Measurements from ENCODE around the gene ELP2. TPM values are rescaled to one million over a fixed set of nuclear protein-coding genes. Genes with fewer than 3 reads are reported as not detected.

The ELP2 gene
- total and polyA plus RNA-seq, 4 donors = 27.3 to 78.1 (median 50.9) TPM

DNA sequence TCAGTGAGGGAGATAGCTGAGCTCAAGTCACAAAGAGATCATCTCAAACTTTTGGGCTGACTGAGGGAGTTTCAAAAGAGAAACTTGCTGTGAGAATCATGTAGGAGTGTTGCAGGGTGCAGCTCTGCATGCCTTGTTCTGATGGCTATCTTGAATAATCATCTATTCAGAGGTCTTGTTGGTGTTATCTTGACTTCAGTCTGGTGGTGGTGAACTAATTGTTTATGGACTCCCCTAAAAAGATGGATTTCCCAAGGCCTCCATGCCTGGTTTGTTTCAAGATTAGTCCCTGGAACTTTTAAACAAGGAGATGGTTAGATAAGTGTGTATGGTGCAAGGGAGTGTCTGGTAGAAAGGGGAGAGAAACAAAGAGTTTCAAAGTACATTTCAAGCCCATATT lies 30.4 kb upstream of the ELP2 start:
- H3K9ac ChIP-seq (ENCODE audit: low read depth in 1 of 2, low read length in 2 of 2) = no peak overlapping the region
- no peak for DNase-seq (ENCODE audit: low spot score)
- H3K4me3 ChIP-seq (ENCODE audit: low read depth in 1 of 3, low read length in 3 of 3) = no peak overlapping the region
- TF ChIP-seq FOXA2 (IDR thresholded peaks at IDR 0.05) (no peak), JUND (IDR thresholded peaks at IDR 0.05) (no peak)
- TF ChIP-seq, protein P1, sequence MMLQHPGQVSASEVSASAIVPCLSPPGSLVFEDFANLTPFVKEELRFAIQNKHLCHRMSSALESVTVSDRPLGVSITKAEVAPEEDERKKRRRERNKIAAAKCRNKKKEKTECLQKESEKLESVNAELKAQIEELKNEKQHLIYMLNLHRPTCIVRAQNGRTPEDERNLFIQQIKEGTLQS (IDR thresholded peaks at IDR 0.05) = no peak
- TF ChIP-seq, protein P2, sequence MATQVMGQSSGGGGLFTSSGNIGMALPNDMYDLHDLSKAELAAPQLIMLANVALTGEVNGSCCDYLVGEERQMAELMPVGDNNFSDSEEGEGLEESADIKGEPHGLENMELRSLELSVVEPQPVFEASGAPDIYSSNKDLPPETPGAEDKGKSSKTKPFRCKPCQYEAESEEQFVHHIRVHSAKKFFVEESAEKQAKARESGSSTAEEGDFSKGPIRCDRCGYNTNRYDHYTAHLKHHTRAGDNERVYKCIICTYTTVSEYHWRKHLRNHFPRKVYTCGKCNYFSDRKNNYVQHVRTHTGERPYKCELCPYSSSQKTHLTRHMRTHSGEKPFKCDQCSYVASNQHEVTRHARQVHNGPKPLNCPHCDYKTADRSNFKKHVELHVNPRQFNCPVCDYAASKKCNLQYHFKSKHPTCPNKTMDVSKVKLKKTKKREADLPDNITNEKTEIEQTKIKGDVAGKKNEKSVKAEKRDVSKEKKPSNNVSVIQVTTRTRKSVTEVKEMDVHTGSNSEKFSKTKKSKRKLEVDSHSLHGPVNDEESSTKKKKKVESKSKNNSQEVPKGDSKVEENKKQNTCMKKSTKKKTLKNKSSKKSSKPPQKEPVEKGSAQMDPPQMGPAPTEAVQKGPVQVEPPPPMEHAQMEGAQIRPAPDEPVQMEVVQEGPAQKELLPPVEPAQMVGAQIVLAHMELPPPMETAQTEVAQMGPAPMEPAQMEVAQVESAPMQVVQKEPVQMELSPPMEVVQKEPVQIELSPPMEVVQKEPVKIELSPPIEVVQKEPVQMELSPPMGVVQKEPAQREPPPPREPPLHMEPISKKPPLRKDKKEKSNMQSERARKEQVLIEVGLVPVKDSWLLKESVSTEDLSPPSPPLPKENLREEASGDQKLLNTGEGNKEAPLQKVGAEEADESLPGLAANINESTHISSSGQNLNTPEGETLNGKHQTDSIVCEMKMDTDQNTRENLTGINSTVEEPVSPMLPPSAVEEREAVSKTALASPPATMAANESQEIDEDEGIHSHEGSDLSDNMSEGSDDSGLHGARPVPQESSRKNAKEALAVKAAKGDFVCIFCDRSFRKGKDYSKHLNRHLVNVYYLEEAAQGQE (IDR thresholded peaks at IDR 0.05) = no peak
- H3K4me1 ChIP-seq (ENCODE audit: control insufficient read depth in 4 of 4, insufficient read depth in 4 of 4, low read length in 3 of 4) = no peaks in the 10 kb centered on the region
- peaks cover 3 to 14% (median 8%) of the 10 kb centered on the region in 4 donors for H3K9me3 ChIP-seq (ENCODE audit: control insufficient read depth in 4 of 4, low read length in 3 of 4)
- H3K27me3 ChIP-seq (ENCODE audit: control insufficient read depth in 4 of 4, insufficient read depth in 4 of 4, low read length in 3 of 4) = no peaks in the 10 kb centered on the region
- no peak overlapping the region for H3K27ac ChIP-seq (ENCODE audit: low read depth in 1 of 2, low read length in 2 of 2)
- no peaks in the 10 kb centered on the region for H3K36me3 ChIP-seq (ENCODE audit: control insufficient read depth in 4 of 4, insufficient read depth in 3 of 4, low read depth in 1 of 4, low read length in 3 of 4)

DNA sequence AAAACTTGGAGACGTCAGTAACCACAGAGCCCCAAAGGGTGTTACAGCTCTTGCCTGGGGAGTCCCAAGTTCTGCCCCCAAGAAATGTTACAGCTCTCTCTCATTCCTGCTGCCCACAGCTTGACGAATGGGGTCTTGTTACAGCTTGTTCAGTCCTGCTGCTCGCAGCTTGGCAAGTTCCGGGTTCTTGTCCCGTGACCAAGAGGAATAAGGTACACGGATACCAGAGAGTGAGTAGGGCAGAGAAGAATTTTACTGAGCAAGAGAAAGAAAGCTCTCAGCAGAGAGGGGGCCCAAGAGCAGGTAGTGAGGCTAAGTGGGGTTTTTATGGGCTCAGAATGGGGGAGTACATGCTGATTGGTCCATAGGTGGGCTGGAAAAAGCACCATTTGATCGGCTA lies 27.8 kb upstream of the ELP2 start:
- no peak for DNase-seq (ENCODE audit: low spot score)
- Histone ChIP-seq H3K36me3 (ENCODE audit: control insufficient read depth in 4 of 4, insufficient read depth in 3 of 4, low read depth in 1 of 4, low read length in 3 of 4) (no peaks in the 10 kb centered on the region), H3K4me3 (ENCODE audit: low read depth in 1 of 3, low read length in 3 of 3) (peak overlapping the region in 1 of 3 donors; percentile 18), H3K9me3 (ENCODE audit: control insufficient read depth in 4 of 4, low read length in 3 of 4) (peaks cover 3 to 14% (median 8%) of the 10 kb centered on the region in 4 donors), H3K9ac (ENCODE audit: low read depth in 1 of 2, low read length in 2 of 2) (no peak overlapping the region), H3K27ac (ENCODE audit: low read depth in 1 of 2, low read length in 2 of 2) (no peak overlapping the region), H3K4me1 (ENCODE audit: control insufficient read depth in 4 of 4, insufficient read depth in 4 of 4, low read length in 3 of 4) (no peaks in the 10 kb centered on the region), H3K27me3 (ENCODE audit: control insufficient read depth in 4 of 4, insufficient read depth in 4 of 4, low read length in 3 of 4) (no peaks in the 10 kb centered on the region)
- WGBS = 94% methylated on average over 7 of the region's 7 CpGs
- no peak for TF ChIP-seq TAF1 (conservative IDR thresholded peaks at IDR 0.05)
- TF ChIP-seq, protein P2 (IDR thresholded peaks at IDR 0.05) = no peak
- TF ChIP-seq RAD21 (IDR thresholded peaks at IDR 0.05) = no peak
- no peak for TF ChIP-seq YY1 (IDR thresholded peaks at IDR 0.05)
- no peak for TF ChIP-seq JUND (IDR thresholded peaks at IDR 0.05)
- no peak for TF ChIP-seq HNF4G (IDR thresholded peaks at IDR 0.05)

DNA sequence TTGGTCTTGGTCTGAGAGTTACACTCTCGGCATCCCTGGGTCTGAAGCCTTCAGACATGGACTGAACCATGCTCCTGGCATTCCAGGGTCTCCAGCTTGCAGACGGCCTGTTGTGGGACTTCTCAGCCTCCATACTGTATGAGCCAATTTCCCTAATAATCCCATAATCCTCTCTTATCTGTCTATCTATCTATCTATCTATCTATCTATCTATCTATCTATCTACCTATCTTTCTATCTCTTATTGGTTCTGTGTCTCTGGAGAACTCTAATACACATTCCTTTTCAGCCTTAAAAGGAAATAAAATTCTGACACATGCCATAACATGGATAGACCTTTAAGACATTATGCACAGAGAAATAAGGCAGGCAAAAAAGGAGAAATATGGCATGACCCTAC lies 24.9 kb upstream of the ELP2 start:
- Histone ChIP-seq H3K9me3 (ENCODE audit: control insufficient read depth in 4 of 4, low read length in 3 of 4) (peaks cover 3 to 14% (median 8%) of the 10 kb centered on the region in 4 donors), H3K4me3 (ENCODE audit: low read depth in 1 of 3, low read length in 3 of 3) (no peak overlapping the region), H3K9ac (ENCODE audit: low read depth in 1 of 2, low read length in 2 of 2) (no peak overlapping the region), H3K36me3 (ENCODE audit: control insufficient read depth in 4 of 4, insufficient read depth in 3 of 4, low read depth in 1 of 4, low read length in 3 of 4) (no peaks in the 10 kb centered on the region), H3K27me3 (ENCODE audit: control insufficient read depth in 4 of 4, insufficient read depth in 4 of 4, low read length in 3 of 4) (no peaks in the 10 kb centered on the region), H3K27ac (ENCODE audit: low read depth in 1 of 2, low read length in 2 of 2) (no peak overlapping the region), H3K4me1 (ENCODE audit: control insufficient read depth in 4 of 4, insufficient read depth in 4 of 4, low read length in 3 of 4) (no peaks in the 10 kb centered on the region)
- TF ChIP-seq, protein P2 (IDR thresholded peaks at IDR 0.05) = no peak
- TF ChIP-seq EGR1 (IDR thresholded peaks at IDR 0.05; ENCODE audit: low read depth in 2 of 2) = no peak
- TF ChIP-seq, protein P1 (IDR thresholded peaks at IDR 0.05) = no peak
- no peak for TF ChIP-seq FOXA1 (IDR thresholded peaks at IDR 0.05)
- TF ChIP-seq JUND (IDR thresholded peaks at IDR 0.05) = no peak
- no peak for TF ChIP-seq FOXA2 (IDR thresholded peaks at IDR 0.05)
- TF ChIP-seq RXRA (IDR thresholded peaks at IDR 0.05) = no peak
- TF ChIP-seq RAD21 (IDR thresholded peaks at IDR 0.05) = no peak
- TF ChIP-seq, protein P3, sequence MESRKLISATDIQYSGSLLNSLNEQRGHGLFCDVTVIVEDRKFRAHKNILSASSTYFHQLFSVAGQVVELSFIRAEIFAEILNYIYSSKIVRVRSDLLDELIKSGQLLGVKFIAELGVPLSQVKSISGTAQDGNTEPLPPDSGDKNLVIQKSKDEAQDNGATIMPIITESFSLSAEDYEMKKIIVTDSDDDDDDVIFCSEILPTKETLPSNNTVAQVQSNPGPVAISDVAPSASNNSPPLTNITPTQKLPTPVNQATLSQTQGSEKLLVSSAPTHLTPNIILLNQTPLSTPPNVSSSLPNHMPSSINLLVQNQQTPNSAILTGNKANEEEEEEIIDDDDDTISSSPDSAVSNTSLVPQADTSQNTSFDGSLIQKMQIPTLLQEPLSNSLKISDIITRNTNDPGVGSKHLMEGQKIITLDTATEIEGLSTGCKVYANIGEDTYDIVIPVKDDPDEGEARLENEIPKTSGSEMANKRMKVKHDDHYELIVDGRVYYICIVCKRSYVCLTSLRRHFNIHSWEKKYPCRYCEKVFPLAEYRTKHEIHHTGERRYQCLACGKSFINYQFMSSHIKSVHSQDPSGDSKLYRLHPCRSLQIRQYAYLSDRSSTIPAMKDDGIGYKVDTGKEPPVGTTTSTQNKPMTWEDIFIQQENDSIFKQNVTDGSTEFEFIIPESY (IDR thresholded peaks at IDR 0.05) = no peak
- TF ChIP-seq GABPA (IDR thresholded peaks at IDR 0.05 in 1 of 2, conservative IDR thresholded peaks at IDR 0.05 in 1 of 2) = no peak
- no peak for DNase-seq (ENCODE audit: low spot score)
- 93% methylated on average over 2 of the region's 2 CpGs for WGBS

Measured in liver (tissue), 9 donors.